Spleen (tissue), 11 donors: ENCODE data around the gene PPME1. TPM values are rescaled to one million over a fixed set of nuclear protein-coding genes. Genes with fewer than 3 reads are reported as not detected.

ENCODE experiments used
- DNase-seq: peaks from one replicate; pipeline ENCODE4 v3.0.0-alpha.2; 2020
- H3K27ac ChIP-seq, 8 donors: fragments of 200-600 bp; sonication (generic) in 7 of 8; 1 replicate in 4 of 8; 2 replicates in 4 of 8; pipeline versions ENCODE4 v1.5.0 to v1.8.0; 2016 to 2021; ENCODE audit warnings: inconsistent platforms in 4 of 8, mild to moderate bottlenecking in 4 of 8, moderate library complexity in 1 of 8
- H3K27me3 ChIP-seq, 7 donors: fragments of 200-600 bp; sonication (generic) in 6 of 7; replicated peaks in 1 of 7; 1 replicate in 4 of 7; 2 replicates in 3 of 7; pipeline versions ENCODE4 v1.5.0 to v1.8.0; 2016 to 2021; ENCODE audit warnings: inconsistent platforms in 3 of 7, mild to moderate bottlenecking in 1 of 7
- H3K36me3 ChIP-seq, 6 donors: fragments of 200-600 bp; sonication (generic) in 5 of 6; 1 replicate in 4 of 6; 2 replicates in 2 of 6; pipeline versions ENCODE4 v1.5.0 to v1.8.0; 2016 to 2021; ENCODE audit warnings: inconsistent platforms in 2 of 6
- H3K4me1 ChIP-seq, 6 donors: fragments of 200-600 bp; sonication (generic) in 5 of 6; 1 replicate in 3 of 6; 2 replicates in 3 of 6; pipeline versions ENCODE4 v1.5.0 to v1.8.0; 2016 to 2021; ENCODE audit warnings: inconsistent platforms in 3 of 6
- H3K4me3 ChIP-seq, 8 donors: fragments of 200-600 bp; sonication (generic) in 7 of 8; 1 replicate in 4 of 8; 2 replicates in 4 of 8; pipeline versions ENCODE4 v1.5.0 to v1.8.0; 2016 to 2021; ENCODE audit warnings: inconsistent platforms in 4 of 8, mild to moderate bottlenecking in 4 of 8, moderate library complexity in 2 of 8
- H3K9me3 ChIP-seq, 8 donors: fragments of 200-600 bp; sonication (generic) in 7 of 8; 1 replicate in 4 of 8; 2 replicates in 4 of 8; pipeline versions ENCODE4 v1.5.0 to v1.8.0; 2016 to 2021; ENCODE audit warnings: inconsistent platforms in 4 of 8
- POLR2A ChIP-seq, 3 donors: fragments of 450-650 bp; IDR thresholded peaks; one replicate each; pipeline ENCODE4 v1.5.1; 2017; ENCODE audit warnings: antibody characterized with exemption in 3 of 3, mild to moderate bottlenecking in 1 of 3
- POLR2AphosphoS5 ChIP-seq, 3 donors: sonication (generic); formaldehyde crosslinking; IDR thresholded peaks; one replicate each; pipeline ENCODE4 v1.5.1; 2017; ENCODE audit warnings: antibody characterized with exemption in 3 of 3
- WGBS, 5 donors: extraction: QIAGEN DNeasy Blood & Tissue Kit in 3 of 5; methylation state at CpG; one replicate each; pipeline versions ENCODE4 v1.1.5 to v1.1.7; 2013 to 2018; 5-methylcytosine and 5-hydroxymethylcytosine counted together
- intact Hi-C: fragments of 100-400 bp; cut with DNase I; formaldehyde crosslinking; loops from one replicate; pipeline ENCODE4 v1.15.0; 2023; ENCODE audit warnings: low total_unique reads
- polyA plus RNA-seq, 3 donors: library from polyadenylated mRNA; stranded (reverse); fragments of 200-250 nt; gene quantifications; one replicate each; pipeline ENCODE4 v1.2.1, GENCODE V29; 2013
- total RNA-seq, 7 donors: library from RNA; depleted of rRNA in 3 of 7; stranded (reverse); fragments of >200 nt in 3 of 7; fragmentation: NEBNext Ultra II Directional in 4 of 7; extraction: Animal tissue kit (Norgen Biotek cat#: 25700) in 4 of 7; gene quantifications; one replicate each; pipeline versions ENCODE4 v1.1.0 to v1.2.1, GENCODE V29; 2016 to 2021
- TF ChIP-seq, protein P1 (sequence below), 11 experiments: fragments of 200-600 bp in 7 of 11; fragments of 450-650 bp in 4 of 11; sonication (generic) in 4 of 11; IDR thresholded peaks in 8 of 11; conservative IDR thresholded peaks in 3 of 11; 1 replicate in 7 of 11; 2 replicates in 4 of 11; pipeline versions ENCODE4 v1.4.0 to v1.8.0; 2016 to 2021; ENCODE audit warnings: antibody characterized with exemption in 11 of 11, inconsistent platforms in 4 of 11, mild to moderate bottlenecking in 1 of 11
- donor health status: healthy with polysubstance abuse.
- donor health status: DM: no; HTN: no; CAD: no; lungs with moderate emphysema.
- donor health status: DM: no; HTN: no; CAD: no.
- donor health status: Bipolar disorder and iron deficiency.
- donor health status: healthy.
- donor health status: DM: no; HTN: no; CAD: no.
- donor health status: DM: yes; HTN: yes; CAD: no.

Gene PPME1
- total and polyA plus RNA-seq, 10 donors = 5.9 to 32.0 (median 18.5) TPM

DNA sequence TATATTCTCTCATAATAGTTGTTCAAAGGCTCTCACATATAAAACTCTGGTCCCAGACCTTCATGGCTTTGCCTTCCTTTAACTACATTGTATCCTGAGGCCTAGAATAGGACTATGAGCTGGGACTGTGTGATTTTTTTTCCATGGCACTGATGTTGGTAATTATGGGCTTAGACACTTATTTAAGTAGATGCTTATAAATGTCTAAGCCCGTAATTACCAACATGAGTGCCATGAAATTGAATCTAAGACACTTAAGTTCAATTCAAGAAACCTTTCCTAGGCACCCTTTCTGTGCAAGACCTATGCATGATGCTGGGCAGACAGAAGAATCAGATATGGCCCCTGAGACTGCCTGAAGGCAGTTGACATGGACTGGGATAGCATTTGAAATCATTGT lies 77.4 kb downstream of the PPME1 start:
- WGBS, 5 donors = 92 to 98% (median 96%) methylated on average over 1 of the region's 1 CpG
- DNase-seq = no peak
- H3K27me3 ChIP-seq = no peaks in the 10 kb centered on the region
- H3K4me3 ChIP-seq = no peak overlapping the region
- intact Hi-C loops = no loop called here
- no peaks in the 10 kb centered on the region for H3K4me1 ChIP-seq
- no peaks in the 10 kb centered on the region for H3K9me3 ChIP-seq
- no peak overlapping the region for H3K27ac ChIP-seq
- no peak for TF ChIP-seq POLR2A (IDR thresholded peaks at IDR 0.05)
- TF ChIP-seq, protein P1, sequence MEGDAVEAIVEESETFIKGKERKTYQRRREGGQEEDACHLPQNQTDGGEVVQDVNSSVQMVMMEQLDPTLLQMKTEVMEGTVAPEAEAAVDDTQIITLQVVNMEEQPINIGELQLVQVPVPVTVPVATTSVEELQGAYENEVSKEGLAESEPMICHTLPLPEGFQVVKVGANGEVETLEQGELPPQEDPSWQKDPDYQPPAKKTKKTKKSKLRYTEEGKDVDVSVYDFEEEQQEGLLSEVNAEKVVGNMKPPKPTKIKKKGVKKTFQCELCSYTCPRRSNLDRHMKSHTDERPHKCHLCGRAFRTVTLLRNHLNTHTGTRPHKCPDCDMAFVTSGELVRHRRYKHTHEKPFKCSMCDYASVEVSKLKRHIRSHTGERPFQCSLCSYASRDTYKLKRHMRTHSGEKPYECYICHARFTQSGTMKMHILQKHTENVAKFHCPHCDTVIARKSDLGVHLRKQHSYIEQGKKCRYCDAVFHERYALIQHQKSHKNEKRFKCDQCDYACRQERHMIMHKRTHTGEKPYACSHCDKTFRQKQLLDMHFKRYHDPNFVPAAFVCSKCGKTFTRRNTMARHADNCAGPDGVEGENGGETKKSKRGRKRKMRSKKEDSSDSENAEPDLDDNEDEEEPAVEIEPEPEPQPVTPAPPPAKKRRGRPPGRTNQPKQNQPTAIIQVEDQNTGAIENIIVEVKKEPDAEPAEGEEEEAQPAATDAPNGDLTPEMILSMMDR (IDR thresholded peaks at IDR 0.05 in 8 of 11, conservative IDR thresholded peaks at IDR 0.05 in 3 of 11) = no peak
- TF ChIP-seq POLR2AphosphoS5 (IDR thresholded peaks at IDR 0.05) = no peak
- peaks cover 0 to 83% (median 33%) of the 10 kb centered on the region in 6 donors for H3K36me3 ChIP-seq

DNA sequence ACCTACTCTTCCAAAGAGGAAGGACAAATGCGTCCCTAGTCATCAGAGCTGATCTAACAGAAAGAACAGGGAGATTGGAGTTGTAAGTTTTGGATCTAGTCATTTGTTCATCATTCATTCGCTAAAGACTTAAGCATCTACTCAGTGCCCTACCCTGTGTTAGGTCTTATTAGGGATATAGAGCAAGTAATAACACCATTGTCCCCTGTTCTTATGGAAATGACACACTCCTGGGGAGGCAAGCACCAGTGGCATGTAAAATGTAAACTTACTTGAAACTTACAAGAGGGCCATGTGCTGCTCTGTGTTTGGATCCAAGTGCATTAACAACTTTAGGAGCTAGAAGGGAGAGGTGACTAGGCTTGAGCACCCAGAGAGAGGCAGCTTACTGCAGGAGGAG lies 78.4 kb downstream of the PPME1 start:
- WGBS, 5 donors = 94 to 98% (median 97%) methylated on average over 2 of the region's 2 CpGs
- H3K4me3 ChIP-seq = no peak overlapping the region
- peaks cover 0 to 92% (median 43%) of the 10 kb centered on the region in 6 donors for H3K36me3 ChIP-seq
- H3K9me3 ChIP-seq = no peaks in the 10 kb centered on the region
- H3K4me1 ChIP-seq = no peaks in the 10 kb centered on the region
- no peak for DNase-seq
- H3K27ac ChIP-seq = no peak overlapping the region
- H3K27me3 ChIP-seq = no peaks in the 10 kb centered on the region
- TF ChIP-seq POLR2AphosphoS5 (IDR thresholded peaks at IDR 0.05) = no peak
- TF ChIP-seq POLR2A (IDR thresholded peaks at IDR 0.05) = no peak
- TF ChIP-seq, protein P1 (IDR thresholded peaks at IDR 0.05 in 8 of 11, conservative IDR thresholded peaks at IDR 0.05 in 3 of 11) = no peak
- intact Hi-C loops = no loop called here

DNA sequence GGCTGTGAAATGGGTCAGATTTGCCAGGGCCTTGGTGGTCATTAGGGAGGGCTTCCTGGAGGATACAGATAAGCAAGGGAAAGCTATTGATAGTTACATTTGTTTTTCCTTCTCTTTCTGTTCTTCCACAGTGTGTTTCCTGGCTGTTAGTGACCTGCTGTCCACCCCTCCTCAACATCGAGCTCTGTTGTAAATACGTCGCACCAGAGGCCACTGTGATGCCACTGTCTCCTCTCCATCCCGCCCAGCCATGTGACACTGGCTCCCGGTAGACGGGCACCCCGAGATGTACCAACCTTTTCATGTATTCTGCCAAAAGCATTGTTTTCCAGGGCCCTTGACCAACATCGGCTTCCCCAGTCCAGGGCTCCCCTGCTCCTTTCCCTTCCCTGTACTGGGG lies 82.3 kb downstream of the PPME1 start:
- Histone ChIP-seq H3K27ac (peak overlapping the region in 1 of 8 donors; percentile 4), H3K27me3 (no peaks in the 10 kb centered on the region), H3K36me3 (peaks cover 0 to 71% (median 40%) of the 10 kb centered on the region in 6 donors), H3K4me1 (peaks cover 0 to 6% (median 2%) of the 10 kb centered on the region in 6 donors), H3K9me3 (no peaks in the 10 kb centered on the region), H3K4me3 (no peak overlapping the region)
- WGBS, 5 donors = 73 to 94% (median 79%) methylated on average over 8 of the region's 8 CpGs
- no peak for DNase-seq
- intact Hi-C loops = no loop called here
- TF ChIP-seq POLR2AphosphoS5 (IDR thresholded peaks at IDR 0.05) = no peak
- no peak for TF ChIP-seq POLR2A (IDR thresholded peaks at IDR 0.05)
- TF ChIP-seq, protein P1 (IDR thresholded peaks at IDR 0.05 in 8 of 11, conservative IDR thresholded peaks at IDR 0.05 in 3 of 11) = no peak

DNA sequence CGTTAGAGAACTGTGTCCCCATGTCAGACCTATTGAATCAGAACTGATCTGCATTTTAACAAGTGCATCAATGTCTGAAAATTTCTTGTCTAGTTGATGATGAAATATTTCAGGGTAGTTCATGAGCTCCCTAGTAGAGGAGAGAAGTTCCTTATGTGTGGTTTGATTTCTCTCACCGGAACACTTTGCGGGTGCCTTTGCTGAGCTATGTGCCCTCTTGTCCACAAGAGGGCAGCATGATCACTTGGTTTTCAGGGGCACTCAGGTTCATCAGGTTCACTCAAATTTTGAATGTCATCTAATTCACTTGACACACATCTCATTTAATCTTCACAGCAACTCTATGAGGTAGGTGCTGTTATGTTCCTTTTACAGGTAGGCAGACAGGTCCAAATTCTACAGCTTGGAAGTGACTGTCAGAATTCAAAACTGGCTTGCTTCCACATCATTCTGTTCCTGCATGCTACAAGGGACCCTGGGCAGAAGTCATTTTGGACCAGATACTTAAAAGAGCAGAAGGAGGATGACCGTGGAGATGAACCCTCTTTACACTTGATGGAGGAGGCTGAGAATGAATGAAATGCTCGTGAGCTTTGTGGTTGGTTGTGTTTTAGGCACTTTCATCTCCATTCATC lies 84.8 kb downstream of the PPME1 start:
- Histone ChIP-seq H3K27me3 (no peaks in the 10 kb centered on the region), H3K36me3 (peaks cover 0 to 46% (median 29%) of the 10 kb centered on the region in 6 donors), H3K27ac (no peak overlapping the region), H3K9me3 (no peaks in the 10 kb centered on the region), H3K4me1 (peaks cover 0 to 6% (median 2%) of the 10 kb centered on the region in 6 donors), H3K4me3 (no peak overlapping the region)
- intact Hi-C loops = no loop called here
- no peak for DNase-seq
- TF ChIP-seq, protein P1 (IDR thresholded peaks at IDR 0.05 in 8 of 11, conservative IDR thresholded peaks at IDR 0.05 in 3 of 11) = peak; percentile 61 to 96 (median 89)
- TF ChIP-seq POLR2A (IDR thresholded peaks at IDR 0.05) (no peak), POLR2AphosphoS5 (IDR thresholded peaks at IDR 0.05) (no peak)
- WGBS, 5 donors = 44 to 54% (median 48%) methylated on average over 5 of the region's 5 CpGs
